HG03280 (cell line): Measurements from ENCODE around the gene UBR3.
"Not testable (repeated sequence)": the region's sequence is repeated elsewhere in the genome, so short reads cannot be mapped to it uniquely, and the experiment has no call there.

Experiments
- ATAC-seq: cut with Tn5 transposase; IDR thresholded peaks from one replicate; pipeline ENCODE4 v1.9.1; 2021; ENCODE audit warnings: mild to moderate bottlenecking, moderate library complexity; ENCODE audit not compliant: unreplicated experiment

UBR3 gene

DNA sequence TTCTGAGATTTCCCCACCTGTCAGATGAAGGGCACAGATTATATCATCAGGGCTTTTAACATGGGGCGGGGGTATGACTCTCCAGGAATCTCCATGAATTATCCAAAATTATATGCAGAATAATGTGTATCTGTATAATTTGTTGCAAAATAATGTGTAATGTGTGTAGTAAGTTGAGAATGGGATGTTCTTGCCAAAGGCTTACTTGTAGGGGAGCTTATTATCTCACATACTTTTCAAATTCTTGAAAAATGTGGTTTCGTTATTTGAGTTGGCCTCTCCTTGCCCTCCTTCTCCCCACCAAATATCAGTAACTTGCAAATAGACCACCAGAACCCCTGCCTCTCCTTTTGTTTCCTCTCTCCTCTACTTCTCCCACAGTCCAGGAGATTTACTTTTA, 35.6 kb downstream of the UBR3 start:
- no peak for ATAC-seq

DNA sequence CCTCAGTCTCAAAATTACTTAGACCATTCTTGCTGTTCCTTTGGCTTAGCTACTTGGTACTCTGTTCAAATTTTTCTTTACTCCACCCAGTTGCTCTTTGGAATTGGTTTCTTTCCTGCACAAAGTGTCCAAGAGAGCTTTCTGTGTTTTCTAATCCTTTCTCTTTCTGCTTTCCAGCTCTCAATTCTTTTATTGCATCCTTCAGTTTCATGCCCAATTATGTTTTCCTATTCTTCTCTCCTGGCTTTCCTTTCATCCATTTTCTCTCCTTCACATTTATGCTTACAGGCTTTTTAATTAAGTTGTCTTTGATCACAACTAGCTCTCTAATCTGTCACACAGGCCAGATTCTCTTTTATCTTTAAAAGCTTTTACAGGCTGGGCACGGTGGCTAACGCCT, 38.2 kb downstream of the UBR3 start:
- no peak for ATAC-seq

DNA sequence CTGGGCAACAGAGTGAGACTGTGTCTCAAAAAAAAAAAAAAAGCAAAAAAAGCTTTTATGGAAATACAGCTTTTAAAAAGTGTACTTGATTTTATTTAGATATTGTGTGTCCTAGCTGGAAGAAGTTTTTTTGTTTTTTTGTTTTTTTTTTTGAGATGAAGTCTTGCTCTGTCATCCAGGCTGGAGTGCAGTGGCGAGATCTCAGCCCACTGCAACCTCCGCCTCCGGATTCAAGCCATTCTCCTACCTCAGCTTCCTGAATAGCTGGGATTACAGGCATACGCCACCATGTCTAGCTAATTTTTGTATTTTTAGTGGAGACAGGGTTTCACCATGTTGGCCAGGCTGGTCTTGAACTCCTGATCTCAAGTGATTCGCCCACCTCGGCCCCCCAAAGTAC, 39.0 kb downstream of the UBR3 start:
- not testable (repeated sequence) for ATAC-seq

DNA sequence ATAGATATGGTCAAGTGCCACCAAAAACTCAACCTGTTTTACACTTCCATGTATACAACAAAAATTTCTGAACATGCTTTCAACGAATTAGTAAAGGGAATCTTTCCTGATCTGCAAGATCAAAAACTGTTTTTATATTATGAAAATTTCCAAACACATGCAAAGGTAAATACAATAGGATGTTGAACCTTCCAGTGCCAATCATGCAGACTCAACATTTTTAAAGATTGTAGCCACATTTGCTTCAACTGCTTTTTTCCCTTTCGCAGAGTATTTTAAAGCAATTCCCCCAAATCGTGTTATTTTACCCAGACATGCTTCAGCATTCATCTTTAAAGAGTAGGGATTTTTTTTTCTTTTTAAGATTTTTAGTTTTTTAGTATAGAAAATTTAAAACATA, 40.3 kb downstream of the UBR3 start:
- no peak for ATAC-seq

- no peak for ATAC-seq
These were observed 41.7 kb downstream of the UBR3 start for GRCh38 chr2:169868951-169869350.

GRCh38 chr2:169871369-169871768, 44.1 kb downstream of the UBR3 start:
- ATAC-seq, result not testable (repeated sequence)

- ATAC-seq, result no peak
These were observed 44.7 kb downstream of the UBR3 start for GRCh38 chr2:169871994-169872393.

- ATAC-seq, result no peak
These were observed 50.1 kb downstream of the UBR3 start for GRCh38 chr2:169877398-169877797.

DNA sequence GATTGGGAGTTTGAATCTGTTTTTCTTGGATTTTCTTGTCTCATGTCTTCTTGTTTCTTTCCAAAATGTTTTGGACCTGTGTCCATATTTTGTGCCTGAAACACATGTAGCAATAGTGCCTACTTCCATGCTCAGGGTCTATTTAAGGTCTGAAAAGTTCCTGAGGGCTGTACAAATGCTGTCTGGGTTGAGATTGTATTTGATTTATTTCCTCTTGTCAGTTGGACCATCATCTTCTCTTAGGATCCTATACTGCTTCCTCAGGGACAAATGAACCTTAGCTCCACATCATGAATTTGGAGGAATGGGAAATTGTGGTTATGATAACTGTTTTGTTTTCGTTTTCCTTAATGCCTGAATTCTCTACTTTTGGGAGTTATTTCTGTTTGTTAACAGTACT, 59.9 kb downstream of the UBR3 start:
- ATAC-seq, result no peak

DNA sequence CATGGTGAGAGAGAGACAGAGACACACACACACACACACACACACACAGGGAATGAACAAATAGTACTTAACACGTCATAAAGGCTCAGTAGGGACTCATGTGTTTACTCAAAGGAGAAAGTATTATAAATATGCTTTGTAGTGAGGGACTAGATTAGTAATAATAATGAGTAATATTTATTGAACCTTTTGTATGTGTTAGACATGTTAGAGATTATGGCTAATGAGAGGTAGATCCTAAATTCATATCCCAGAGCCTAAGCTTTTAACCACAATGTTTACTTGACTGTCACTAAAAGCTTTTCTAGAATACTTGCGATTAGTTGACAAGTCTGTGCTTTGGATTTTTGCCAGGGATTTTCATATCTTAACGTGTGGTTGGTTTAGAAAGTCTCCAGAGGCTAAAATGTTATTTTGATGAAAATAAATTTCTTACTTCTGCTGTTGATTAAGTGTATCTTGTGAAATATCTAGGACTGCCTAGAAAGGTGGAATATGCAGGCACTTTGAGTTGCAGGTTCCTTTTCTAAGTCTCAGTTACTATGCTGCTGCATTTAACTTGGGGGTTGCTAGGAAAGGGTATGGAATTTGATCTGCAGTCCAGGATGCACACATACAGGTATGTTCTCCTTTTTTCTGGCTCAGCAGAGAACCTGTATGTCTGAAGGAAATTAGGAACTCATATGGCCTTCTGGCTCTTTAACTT, 64.5 kb downstream of the UBR3 start:
- no peak for ATAC-seq

DNA sequence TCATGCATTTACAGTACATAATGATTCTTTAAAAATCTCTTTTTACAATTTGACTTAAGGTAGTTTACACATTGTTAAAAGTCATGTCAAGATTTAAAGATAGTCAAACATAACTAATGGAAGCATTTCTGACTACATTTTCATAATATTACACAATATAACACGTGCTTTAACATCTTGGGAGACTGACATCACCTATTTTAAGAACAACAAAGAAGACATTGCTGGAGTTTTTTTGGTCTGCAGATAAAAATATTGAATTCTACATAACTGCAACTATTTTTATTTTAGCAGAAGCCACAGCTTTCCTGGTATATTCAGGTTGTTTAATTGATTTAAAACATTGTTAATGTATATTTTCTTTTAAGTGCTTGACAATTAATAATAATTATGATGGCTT, 65.7 kb downstream of the UBR3 start:
- ATAC-seq, result no peak

- no peak for ATAC-seq
These were observed 68.2 kb downstream of the UBR3 start for GRCh38 chr2:169895294-169895985.

- no peak for ATAC-seq
These were observed 70.6 kb downstream of the UBR3 start for GRCh38 chr2:169897834-169898233.

DNA sequence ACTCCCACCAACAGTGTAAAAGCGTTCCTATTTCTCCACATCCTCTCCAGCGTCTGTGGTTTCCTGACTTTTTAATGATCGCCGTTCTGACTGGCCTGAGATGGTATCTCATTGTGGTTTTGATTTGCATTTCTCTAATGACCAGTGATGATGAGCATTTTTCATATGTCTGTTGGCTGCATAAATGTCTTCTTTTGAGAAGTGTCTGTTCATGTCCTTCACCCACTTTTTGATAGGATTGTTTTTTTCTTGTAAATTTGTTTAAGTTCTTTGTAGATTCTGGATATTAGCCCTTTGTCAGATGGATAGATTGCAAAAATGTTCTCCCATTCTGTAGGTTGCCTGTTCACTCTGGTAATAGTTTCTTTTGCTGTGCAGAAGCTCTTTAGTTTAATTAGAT, 72.8 kb downstream of the UBR3 start:
- ATAC-seq, result not testable (repeated sequence)

DNA sequence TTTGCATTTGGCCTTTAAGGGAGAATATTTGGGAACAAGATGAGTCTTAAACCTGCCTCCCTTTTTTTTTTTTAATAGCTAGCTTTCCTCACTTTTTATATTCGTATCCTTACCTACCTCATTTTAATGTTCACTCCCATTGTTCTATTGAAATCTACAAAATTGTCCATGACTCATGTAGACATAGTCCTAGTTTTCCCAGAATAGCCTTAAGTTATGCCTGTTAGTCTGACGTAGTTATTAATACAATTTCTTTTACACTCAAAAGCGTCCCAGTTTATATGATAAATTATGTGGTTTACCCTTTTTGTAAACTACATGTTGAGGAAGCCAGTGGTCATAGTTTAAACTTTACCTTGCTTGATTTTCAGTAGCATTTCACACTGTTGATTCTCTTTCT, 73.4 kb downstream of the UBR3 start:
- ATAC-seq, result no peak

- no peak for ATAC-seq
These were observed 79.5 kb downstream of the UBR3 start for GRCh38 chr2:169906731-169907130.

DNA sequence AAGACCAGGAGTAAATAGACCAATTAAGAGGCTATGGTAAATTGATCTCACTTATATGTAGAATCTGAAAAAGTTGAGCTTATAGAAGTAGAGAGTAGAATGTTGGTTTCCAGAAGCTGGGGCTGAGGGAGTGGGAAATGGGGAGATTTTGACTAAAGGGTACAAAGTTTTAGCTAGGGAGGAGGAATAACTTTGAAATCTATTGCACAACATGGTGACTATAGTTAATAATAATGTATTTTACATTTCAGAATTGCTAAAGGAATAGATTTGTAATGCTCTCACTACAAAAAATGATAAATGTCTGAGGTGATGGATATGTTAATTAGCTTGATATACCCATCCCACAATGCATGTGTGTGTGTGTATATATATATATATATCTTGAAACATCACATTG, 82.1 kb downstream of the UBR3 start:
- no peak for ATAC-seq

- ATAC-seq, result no peak
These were observed 83.0 kb downstream of the UBR3 start for GRCh38 chr2:169910109-169910799.

DNA sequence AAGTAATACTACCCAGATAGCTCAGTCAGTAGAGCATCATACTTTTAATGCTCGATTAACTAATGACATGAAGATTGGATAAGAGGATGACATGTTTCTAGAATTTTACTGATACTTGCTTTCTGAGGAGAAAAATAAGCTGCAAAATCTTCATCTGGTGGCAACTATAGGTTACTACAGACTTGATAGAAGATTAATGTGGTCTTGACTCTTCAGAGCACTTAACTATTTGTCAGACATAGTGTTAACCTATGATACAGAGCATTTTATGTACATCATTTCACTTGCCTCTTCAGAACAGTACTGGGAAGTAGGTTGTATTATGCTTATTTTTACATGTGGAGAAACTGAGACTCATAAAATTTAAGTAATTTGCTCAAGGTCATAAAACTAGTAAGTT, 83.9 kb downstream of the UBR3 start:
- no peak for ATAC-seq

DNA sequence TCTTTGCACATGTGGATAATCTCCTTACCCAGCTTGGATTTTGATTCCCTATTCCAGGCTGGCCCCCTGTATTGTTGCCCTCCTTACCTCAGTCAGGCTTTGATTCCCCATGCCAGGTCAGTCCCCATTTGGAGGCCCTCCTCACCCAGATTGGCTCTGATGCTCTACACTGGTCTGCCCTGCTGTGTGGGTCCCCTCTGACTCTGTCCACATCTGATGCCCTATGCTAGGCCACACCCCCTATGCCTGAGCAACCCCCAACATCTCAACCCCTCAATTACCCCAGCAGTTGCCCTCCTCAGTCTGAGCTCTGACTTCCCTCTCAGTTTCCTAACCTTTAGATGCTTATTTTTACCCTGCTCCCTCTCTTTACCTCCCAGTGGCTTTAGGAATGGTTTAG, 89.4 kb downstream of the UBR3 start:
- ATAC-seq, result no peak

- no peak for ATAC-seq
These were observed 96.7 kb downstream of the UBR3 start for GRCh38 chr2:169923977-169924376.

DNA sequence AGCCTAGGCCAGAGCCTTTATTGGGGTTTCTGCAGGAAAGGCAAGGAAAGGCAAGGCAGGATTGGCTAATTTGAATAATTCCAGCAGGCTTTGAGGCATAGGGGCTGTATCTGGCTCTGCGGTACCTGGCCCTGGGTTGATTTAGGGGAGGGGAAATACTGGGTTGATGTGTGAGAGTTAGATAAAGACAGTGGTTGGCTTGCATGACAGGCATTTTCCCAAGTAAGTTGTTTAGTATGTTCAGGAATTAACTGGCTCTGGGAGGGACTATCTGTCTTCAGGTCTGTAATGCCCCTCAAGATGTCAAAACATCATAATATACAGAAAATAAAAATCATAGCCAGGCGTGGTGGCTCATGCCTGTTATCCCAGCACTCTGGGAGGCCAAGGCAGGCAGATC, 98.7 kb downstream of the UBR3 start:
- ATAC-seq, result no peak
